IMR-90 (cell line): ENCODE measurements around the gene ITPK1. TPM values are rescaled to one million over a fixed set of nuclear protein-coding genes. Genes with fewer than 3 reads are reported as not detected.
A peak's percentile ranks its signal among the peaks of the same experiment; 100 is the strongest.

Experiments used
- ATAC-seq: fragments of 200-7000 bp; cut with Tn5 transposase; 2 replicates; pipeline ENCODE4 v1.9.1; 2020; ENCODE audit warnings: low read depth, mild to moderate bottlenecking, moderate library complexity
- BruUV-seq: library from RNA; stranded (reverse); fragments of 400-500 nt; replicated peaks from 2 replicates; lab custom pipeline; 2021; lab: Mats Ljungman, UMichigan
- CTCF ChIA-PET: fragments of 300-600 bp; formaldehyde crosslinking; extraction: SDS; loops from one replicate; lab custom pipeline; 2021; ENCODE audit warnings: antibody characterized with exemption; lab: Yijun Ruan, JAX
- POLR2A ChIA-PET: fragments of 300-600 bp; sonication (Branson Sonifier 250); formaldehyde crosslinking; loops from one replicate; lab custom pipeline; 2022; ENCODE audit warnings: antibody characterized with exemption; ENCODE audit not compliant: unreplicated experiment; lab: Charles Lee
- DNase-seq: peaks from one replicate; pipeline ENCODE4 v3.0.0; 2013
- H2AFZ ChIP-seq: replicated peaks from 2 replicates; pipeline ENCODE3; 2013; ENCODE audit warnings: low read length, mild to moderate bottlenecking; ENCODE audit not compliant: poor library complexity
- H2AK5ac ChIP-seq: 2 replicates; pipeline ENCODE4 v1.6.1; 2013; ENCODE audit warnings: low read depth, low read length, inconsistent platforms
- H2AK9ac ChIP-seq: replicated peaks from 2 replicates; pipeline ENCODE3; 2013; ENCODE audit warnings: mild to moderate bottlenecking, low read depth, low read length, moderate library complexity; ENCODE audit not compliant: poor library complexity
- H2BK120ac ChIP-seq: 2 replicates; pipeline ENCODE4 v1.6.1; 2013; ENCODE audit warnings: low read depth, low read length, inconsistent platforms
- H2BK15ac ChIP-seq: 3 replicates; pipeline ENCODE4 v1.6.1; 2013; ENCODE audit warnings: low read depth, low read length, inconsistent platforms
- H2BK20ac ChIP-seq: 2 replicates; pipeline ENCODE4 v1.6.1; 2013; ENCODE audit warnings: low read depth, mild to moderate bottlenecking, inconsistent platforms, low read length, moderate library complexity
- H2BK5ac ChIP-seq: 2 replicates; pipeline ENCODE4 v1.6.1; 2013; ENCODE audit warnings: mild to moderate bottlenecking, low read depth, low read length, inconsistent platforms; ENCODE audit not compliant: poor library complexity, severe bottlenecking
- H3K14ac ChIP-seq: replicated peaks from 2 replicates; pipeline ENCODE4 v1.6.1; 2013; ENCODE audit warnings: low read depth, low read length, inconsistent platforms
- H3K18ac ChIP-seq: 2 replicates; pipeline ENCODE4 v1.6.1; 2013; ENCODE audit warnings: low read depth, low read length, control low read depth
- H3K23ac ChIP-seq: 2 replicates; pipeline ENCODE4 v1.6.1; 2013; ENCODE audit warnings: low read depth, low read length, inconsistent platforms
- H3K27ac ChIP-seq: 2 replicates; pipeline ENCODE4 v1.5.1; 2013; ENCODE audit warnings: mild to moderate bottlenecking, control low read depth, low read length; ENCODE audit not compliant: insufficient read depth
- H3K27me3 ChIP-seq: 2 replicates; pipeline ENCODE4 v1.6.1; 2013; ENCODE audit warnings: low read length; ENCODE audit not compliant: control insufficient read depth, insufficient read depth
- H3K36me3 ChIP-seq: 2 replicates; pipeline ENCODE4 v1.6.1; 2013; ENCODE audit warnings: low read length, mixed read lengths; ENCODE audit not compliant: control insufficient read depth, insufficient read depth
- H3K4ac ChIP-seq: 2 replicates; pipeline ENCODE4 v1.6.1; 2013; ENCODE audit warnings: low read depth, low read length, inconsistent platforms
- H3K4me1 ChIP-seq: 2 replicates; pipeline ENCODE4 v1.6.1; 2013; ENCODE audit warnings: low read length, mixed read lengths; ENCODE audit not compliant: control insufficient read depth, insufficient read depth
- H3K4me2 ChIP-seq: 2 replicates; pipeline ENCODE4 v1.6.1; 2013; ENCODE audit warnings: low read depth, mild to moderate bottlenecking, control low read depth, low read length, moderate library complexity
- H3K4me3 ChIP-seq: 2 replicates; pipeline ENCODE4 v1.5.1; 2013; ENCODE audit warnings: low read depth, mild to moderate bottlenecking, control low read depth, low read length, moderate library complexity; ENCODE audit not compliant: insufficient read depth
- H3K56ac ChIP-seq: 2 replicates; pipeline ENCODE4 v1.6.1; 2013; ENCODE audit warnings: low read length, inconsistent platforms; ENCODE audit not compliant: insufficient read depth; ENCODE audit errors: extremely low read depth
- H3K79me1 ChIP-seq, 2 experiments: 2 replicates each; pipeline ENCODE4 v1.6.1; 2013; ENCODE audit warnings: low read length in 2 of 2, inconsistent platforms in 1 of 2, low read depth in 1 of 2
- H3K9ac ChIP-seq: 2 replicates; pipeline ENCODE4 v1.6.1; 2013; ENCODE audit warnings: low read depth, low read length, control low read depth
- H3K9me1 ChIP-seq: 2 replicates; pipeline ENCODE4 v1.6.1; 2013; ENCODE audit warnings: low read length, inconsistent platforms; ENCODE audit not compliant: insufficient read depth
- H3K9me3 ChIP-seq: 2 replicates; pipeline ENCODE4 v1.6.1; 2013; ENCODE audit warnings: low read length; ENCODE audit not compliant: control insufficient read depth, insufficient read depth
- H4K20me1 ChIP-seq: 2 replicates; pipeline ENCODE4 v1.6.1; 2013; ENCODE audit warnings: low read length, inconsistent platforms; ENCODE audit not compliant: insufficient read depth
- H4K5ac ChIP-seq: 2 replicates; pipeline ENCODE4 v1.6.1; 2013; ENCODE audit warnings: mild to moderate bottlenecking, low read depth, low read length, control low read depth
- H4K8ac ChIP-seq, 2 experiments: 2 replicates each; pipeline ENCODE4 v1.6.1; 2013; ENCODE audit warnings: low read depth in 2 of 2, low read length in 2 of 2, control low read depth in 1 of 2, inconsistent platforms in 1 of 2
- H4K91ac ChIP-seq: 2 replicates; pipeline ENCODE4 v1.6.1; 2013; ENCODE audit warnings: low read depth, low read length, inconsistent platforms; ENCODE audit not compliant: insufficient read depth
- CHD1 ChIP-seq: IDR thresholded peaks from 2 replicates; pipeline ENCODE4 v1.6.1; 2012; ENCODE audit warnings: low read depth, low read length, improper control_type of control experiment
- MAFK ChIP-seq: IDR thresholded peaks from 2 replicates; pipeline ENCODE4 v1.6.1; 2012; ENCODE audit warnings: low read depth, low read length, improper control_type of control experiment
- MAZ ChIP-seq: IDR thresholded peaks from 2 replicates; pipeline ENCODE4 v1.6.1; 2012; ENCODE audit warnings: low read depth, mild to moderate bottlenecking, low read length, improper control_type of control experiment, moderate library complexity, borderline replicate concordance
- MXI1 ChIP-seq: IDR thresholded peaks from 2 replicates; pipeline ENCODE4 v1.6.1; 2012; ENCODE audit warnings: low read depth, mild to moderate bottlenecking, low read length, moderate library complexity, borderline replicate concordance
- NFE2L2 ChIP-seq: fragments of 150-350 bp; IDR thresholded peaks from 2 replicates; pipeline ENCODE4 v1.6.1; 2016; ENCODE audit warnings: low read depth, mild to moderate bottlenecking, low read length
- POLR2A ChIP-seq: IDR thresholded peaks from 2 replicates; pipeline ENCODE4 v1.6.1; 2012; ENCODE audit warnings: mild to moderate bottlenecking, low read depth, low read length
- RAD21 ChIP-seq: IDR thresholded peaks from 2 replicates; pipeline ENCODE4 v1.6.1; 2012; ENCODE audit warnings: low read length, improper control_type of control experiment
- RFX5 ChIP-seq: IDR thresholded peaks from 2 replicates; pipeline ENCODE4 v1.8.0; 2012; ENCODE audit warnings: low read depth, mild to moderate bottlenecking, low read length, moderate library complexity
- SMC3 ChIP-seq: fragments of 150-350 bp; IDR thresholded peaks from 2 replicates; pipeline ENCODE4 v1.6.1; 2016; ENCODE audit warnings: low read depth, mild to moderate bottlenecking, antibody characterized with exemption, low read length, moderate library complexity
- whole genome bisulfite sequencing, 2 experiments: methylation state at CpG; one replicate each; pipeline versions ENCODE4 v1.1.5 to v1.1.7; 2013; ENCODE audit warnings: missing lambda C conversion rate in 2 of 2; ENCODE audit not compliant: insufficient read length in 1 of 2; ENCODE audit errors: extremely low coverage in 2 of 2; 5-methylcytosine and 5-hydroxymethylcytosine counted together
- dilution Hi-C: fragments of 300-500 bp; cut with HindIII; formaldehyde crosslinking; loops from one replicate; pipeline ENCODE4 v1.14.3; 2018; ENCODE audit warnings: low sequenced_read_pairs; ENCODE audit not compliant: unreplicated experiment
- in situ Hi-C: fragments of 300-500 bp; cut with MboI; formaldehyde crosslinking; loops from 3 replicates; pipeline ENCODE4 v1.14.3; 2019; ENCODE audit warnings: low sequenced_read_pairs, inconsistent platforms, mixed read lengths
- intact Hi-C: fragments of 100-400 bp; cut with micrococcal nuclease; formaldehyde crosslinking; loops from 2 replicates; pipeline ENCODE4 v1.10.0; 2022
- polyA plus RNA-seq, 3 experiments: library from polyadenylated mRNA; depleted of rRNA; stranded (reverse); fragments of >200 nt; gene quantifications; 2 replicates each; pipeline ENCODE4 v1.2.3, GENCODE V29; 2012; ENCODE audit warnings: low replicate concordance in 1 of 3
- total RNA-seq: library from RNA; depleted of rRNA; stranded (reverse); fragments of >200 nt; gene quantifications from 2 replicates; pipeline ENCODE4 v1.2.3, GENCODE V29; 2012
- TF ChIP-seq, protein P1 (sequence below): conservative IDR thresholded peaks from 2 replicates; pipeline ENCODE4 v1.5.1; 2012; ENCODE audit warnings: mild to moderate bottlenecking, low read depth, low read length, improper control_type of control experiment
- TF ChIP-seq, protein P2 (sequence below): fragments of 150-350 bp; IDR thresholded peaks from 2 replicates; pipeline ENCODE4 v1.6.1; 2016; ENCODE audit warnings: low read depth, mild to moderate bottlenecking, low read length, moderate library complexity, borderline replicate concordance

Gene ITPK1
- total and polyA plus RNA-seq, 2 of the 4 experiments (the other 2 are of a cell fraction), result 21.7 to 26.9 TPM

DNA sequence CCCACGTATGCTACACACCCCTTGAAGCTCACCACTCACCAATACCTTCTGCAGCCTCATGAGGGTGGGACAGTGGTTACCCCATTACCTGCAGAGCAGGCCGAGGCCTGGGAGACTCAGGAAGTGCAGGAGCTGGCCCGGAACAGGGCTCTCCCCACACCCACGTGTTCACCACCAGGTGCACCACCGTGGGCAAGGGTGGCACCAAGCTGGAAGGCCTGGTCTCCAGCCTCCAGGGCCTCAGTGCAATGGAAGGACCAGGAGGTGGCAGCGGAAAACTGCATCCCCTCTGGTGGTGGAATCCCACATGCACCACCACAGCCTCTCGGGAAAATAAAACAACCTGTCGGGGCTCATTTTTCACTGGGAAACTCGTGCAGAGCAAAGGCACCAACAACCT lies 36.4 kb downstream of the ITPK1 start:
- Histone ChIP-seq H3K36me3 (no peaks in the 10 kb centered on the region; the same call in 1 of the 2 replicates), H2BK15ac (no peak overlapping the region), H3K56ac (no peak overlapping the region), H4K5ac (no peak overlapping the region), H2AK9ac (no peak overlapping the region), H3K9me3 (peaks cover under 1% of the 10 kb centered on the region; the same call in 1 of the 2 replicates), H2AK5ac (no peak overlapping the region), H4K8ac (no peak overlapping the region), H4K20me1 (no peaks in the 10 kb centered on the region; the same call in 1 of the 2 replicates), H3K9ac (no peak overlapping the region), H3K18ac (no peak overlapping the region), H3K4ac (no peak overlapping the region), H2BK120ac (no peak overlapping the region), H3K23ac (no peak overlapping the region), H3K27me3 (no peaks in the 10 kb centered on the region), H3K4me2 (no peak overlapping the region), H2BK20ac (no peak overlapping the region), H2BK5ac (no peak overlapping the region), H3K14ac (no peak overlapping the region; the same call in 1 of the 2 replicates), H4K91ac (no peak overlapping the region), H3K9me1 (no peaks in the 10 kb centered on the region), H3K4me1 (peaks cover 4% of the 10 kb centered on the region; the same call in 1 of the 2 replicates), H2AFZ (no peak overlapping the region), H3K79me1 (no peaks in the 10 kb centered on the region; a peak in 1 of 4 replicates), H3K27ac (no peak overlapping the region), H3K4me3 (no peak overlapping the region)
- DNase-seq, result no peak
- dilution Hi-C loops, result no loop called here
- ChIA-PET CTCF (no interaction called here), POLR2A (no interaction called here)
- no TSS peak for BruUV-seq
- in situ Hi-C loops, result no loop called here
- TF ChIP-seq POLR2A, result no peak
- TF ChIP-seq NFE2L2, result no peak
- TF ChIP-seq, protein P1, sequence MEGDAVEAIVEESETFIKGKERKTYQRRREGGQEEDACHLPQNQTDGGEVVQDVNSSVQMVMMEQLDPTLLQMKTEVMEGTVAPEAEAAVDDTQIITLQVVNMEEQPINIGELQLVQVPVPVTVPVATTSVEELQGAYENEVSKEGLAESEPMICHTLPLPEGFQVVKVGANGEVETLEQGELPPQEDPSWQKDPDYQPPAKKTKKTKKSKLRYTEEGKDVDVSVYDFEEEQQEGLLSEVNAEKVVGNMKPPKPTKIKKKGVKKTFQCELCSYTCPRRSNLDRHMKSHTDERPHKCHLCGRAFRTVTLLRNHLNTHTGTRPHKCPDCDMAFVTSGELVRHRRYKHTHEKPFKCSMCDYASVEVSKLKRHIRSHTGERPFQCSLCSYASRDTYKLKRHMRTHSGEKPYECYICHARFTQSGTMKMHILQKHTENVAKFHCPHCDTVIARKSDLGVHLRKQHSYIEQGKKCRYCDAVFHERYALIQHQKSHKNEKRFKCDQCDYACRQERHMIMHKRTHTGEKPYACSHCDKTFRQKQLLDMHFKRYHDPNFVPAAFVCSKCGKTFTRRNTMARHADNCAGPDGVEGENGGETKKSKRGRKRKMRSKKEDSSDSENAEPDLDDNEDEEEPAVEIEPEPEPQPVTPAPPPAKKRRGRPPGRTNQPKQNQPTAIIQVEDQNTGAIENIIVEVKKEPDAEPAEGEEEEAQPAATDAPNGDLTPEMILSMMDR, result no peak
- TF ChIP-seq, protein P2, sequence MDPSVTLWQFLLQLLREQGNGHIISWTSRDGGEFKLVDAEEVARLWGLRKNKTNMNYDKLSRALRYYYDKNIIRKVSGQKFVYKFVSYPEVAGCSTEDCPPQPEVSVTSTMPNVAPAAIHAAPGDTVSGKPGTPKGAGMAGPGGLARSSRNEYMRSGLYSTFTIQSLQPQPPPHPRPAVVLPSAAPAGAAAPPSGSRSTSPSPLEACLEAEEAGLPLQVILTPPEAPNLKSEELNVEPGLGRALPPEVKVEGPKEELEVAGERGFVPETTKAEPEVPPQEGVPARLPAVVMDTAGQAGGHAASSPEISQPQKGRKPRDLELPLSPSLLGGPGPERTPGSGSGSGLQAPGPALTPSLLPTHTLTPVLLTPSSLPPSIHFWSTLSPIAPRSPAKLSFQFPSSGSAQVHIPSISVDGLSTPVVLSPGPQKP, result no peak
- no peak for TF ChIP-seq RFX5
- TF ChIP-seq MAFK, result no peak
- TF ChIP-seq CHD1, result no peak
- TF ChIP-seq SMC3, result no peak
- TF ChIP-seq MXI1, result no peak
- TF ChIP-seq MAZ, result no peak
- TF ChIP-seq RAD21, result no peak
- WGBS, 2 experiments, result 86% methylated on average over 1 of the region's 9 CpGs; no CpG with 5 or more reads in 1 of the 2 experiments
- intact Hi-C loops, result no loop called here
- 0 out of 2 replicates have a peak, but pooled peaks have one; percentile 11 for ATAC-seq
